PC-9 (cell line): ENCODE measurements around the gene OR2A2. TPM values are rescaled to one million over a fixed set of nuclear protein-coding genes. Genes with fewer than 3 reads are reported as not detected.

Source experiments
- BruUV-seq: library from RNA; stranded (reverse); fragments of 400-500 nt; replicated peaks from 2 replicates; lab custom pipeline; 2021; lab: Mats Ljungman, UMichigan
- CTCF ChIA-PET: fragments of 300-600 bp; sonication (Branson Sonifier 250); formaldehyde crosslinking; loops from one replicate; lab custom pipeline; 2022; ENCODE audit warnings: antibody characterized with exemption; lab: Charles Lee
- POLR2A ChIA-PET: fragments of 300-600 bp; sonication (Branson Sonifier 250); formaldehyde crosslinking; loops from one replicate; lab custom pipeline; 2022; ENCODE audit warnings: antibody characterized with exemption; ENCODE audit not compliant: unreplicated experiment; lab: Charles Lee
- DNase-seq, 2 experiments: peaks; one replicate each; pipeline versions ENCODE4 v3.0.0 to v3.0.0-alpha.2; 2015 to 2022; ENCODE audit warnings: mixed read lengths in 1 of 2
- H2AFZ ChIP-seq: fragments of 200-600 bp; sonication (generic); 2 replicates; pipeline ENCODE4 v1.8.1; 2017; ENCODE audit warnings: antibody characterized with exemption
- H3F3A ChIP-seq: fragments of 200-600 bp; sonication (generic); 2 replicates; pipeline ENCODE4 v1.8.1; 2017; ENCODE audit warnings: antibody characterized with exemption, mild to moderate bottlenecking, low read depth; ENCODE audit not compliant: insufficient read depth
- H3K27ac ChIP-seq: fragments of 200-600 bp; sonication (generic); 2 replicates; pipeline ENCODE4 v1.6.1; 2016; ENCODE audit warnings: mixed run types
- H3K27me3 ChIP-seq: fragments of 200-600 bp; sonication (generic); 2 replicates; pipeline ENCODE4 v1.6.1; 2016; ENCODE audit warnings: low read depth, mixed run types; ENCODE audit not compliant: insufficient read depth
- H3K36me3 ChIP-seq: fragments of 200-600 bp; sonication (generic); 2 replicates; pipeline ENCODE4 v1.6.1; 2016; ENCODE audit warnings: low read depth, mixed run types
- H3K4me1 ChIP-seq: fragments of 200-600 bp; sonication (generic); replicated peaks from 2 replicates; pipeline ENCODE4 v1.6.1; 2016; ENCODE audit warnings: mixed run types; ENCODE audit not compliant: insufficient read depth
- H3K4me2 ChIP-seq: fragments of 200-600 bp; sonication (generic); 2 replicates; pipeline ENCODE4 v1.6.1; 2017; ENCODE audit warnings: mixed run types
- H3K4me3 ChIP-seq: fragments of 200-600 bp; sonication (generic); 2 replicates; pipeline ENCODE4 v1.6.1; 2016; ENCODE audit warnings: mixed run types
- H3K79me2 ChIP-seq: fragments of 200-600 bp; sonication (generic); 2 replicates; pipeline ENCODE4 v1.6.1; 2017; ENCODE audit warnings: low read depth, mixed run types
- H3K9me2 ChIP-seq: fragments of 200-600 bp; sonication (generic); 2 replicates; pipeline ENCODE4 v1.8.1; 2017; ENCODE audit warnings: mild to moderate bottlenecking; ENCODE audit not compliant: insufficient read depth
- H3K9me3 ChIP-seq: fragments of 200-600 bp; sonication (generic); 2 replicates; pipeline ENCODE4 v1.8.1; 2016; ENCODE audit warnings: low read depth; ENCODE audit not compliant: insufficient read depth
- H4K20me1 ChIP-seq: fragments of 200-600 bp; sonication (generic); 2 replicates; pipeline ENCODE4 v1.8.1; 2017; ENCODE audit not compliant: insufficient read depth
- CTCF ChIP-seq: fragments of 200-600 bp; sonication (generic); conservative IDR thresholded peaks from 2 replicates; pipeline ENCODE4 v1.6.1; 2017; ENCODE audit warnings: mixed run types, antibody characterized with exemption, mild to moderate bottlenecking, moderate library complexity
- EZH2 ChIP-seq: fragments of 200-600 bp; sonication (generic); IDR thresholded peaks from 2 replicates; pipeline ENCODE4 v1.8.0; 2017; ENCODE audit warnings: antibody characterized with exemption, low read depth
- intact Hi-C: fragments of 100-400 bp; cut with micrococcal nuclease; formaldehyde crosslinking; loops from one replicate; pipeline ENCODE4 v1.10.0; 2022; ENCODE audit not compliant: unreplicated experiment
- total RNA-seq: library from RNA; stranded (reverse); gene quantifications from 2 replicates; pipeline ENCODE4 v1.2.3, GENCODE V29; 2021

OR2A2 gene
- total RNA-seq, 1 experiment from 2014 or later, result not detected

DNA sequence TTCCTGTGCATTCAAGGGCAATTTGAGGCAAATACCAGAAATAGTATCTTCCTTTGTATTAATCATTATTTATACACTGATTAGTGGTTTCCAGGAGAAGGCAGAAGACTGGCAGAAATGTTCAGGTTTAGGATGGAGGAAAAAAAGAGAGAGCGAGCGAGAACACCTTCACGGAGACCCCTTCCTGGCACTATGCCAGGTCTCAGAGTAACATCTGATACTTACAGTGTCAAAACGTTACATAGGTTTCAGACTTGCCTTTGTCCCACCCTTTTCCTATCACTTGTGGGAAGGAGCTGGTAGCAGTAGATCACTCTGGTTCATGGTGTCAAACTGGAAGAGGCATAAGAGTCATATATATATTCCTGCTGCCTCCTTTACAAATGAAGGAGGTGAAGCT, 22.7 kb upstream of the OR2A2 start:
- no peaks in the 10 kb centered on the region for H3K4me1 ChIP-seq
- POLR2A ChIA-PET, result no interaction called here
- no peaks in the 10 kb centered on the region for H3K36me3 ChIP-seq
- H3K9me2 ChIP-seq, result no peaks in the 10 kb centered on the region
- CTCF ChIA-PET, result no interaction called here
- DNase-seq, result no peak
- H3F3A ChIP-seq, result no peaks in the 10 kb centered on the region
- TF ChIP-seq EZH2, result no peak
- no peak for TF ChIP-seq CTCF
- 0 out of 2 replicates have a peak, but pooled peaks cover 4% of the 10 kb centered on the region for H3K9me3 ChIP-seq
- no TSS peak for BruUV-seq
- H3K4me3 ChIP-seq, result no peak overlapping the region
- intact Hi-C loops, result no loop called here
- H2AFZ ChIP-seq, result no peak overlapping the region
- H3K79me2 ChIP-seq, result no peaks in the 10 kb centered on the region
- H3K4me2 ChIP-seq, result no peak overlapping the region
- no peaks in the 10 kb centered on the region; the same call in 1 of the 2 replicates for H4K20me1 ChIP-seq
- H3K27ac ChIP-seq, result no peak overlapping the region
- H3K27me3 ChIP-seq, result no peaks in the 10 kb centered on the region

DNA sequence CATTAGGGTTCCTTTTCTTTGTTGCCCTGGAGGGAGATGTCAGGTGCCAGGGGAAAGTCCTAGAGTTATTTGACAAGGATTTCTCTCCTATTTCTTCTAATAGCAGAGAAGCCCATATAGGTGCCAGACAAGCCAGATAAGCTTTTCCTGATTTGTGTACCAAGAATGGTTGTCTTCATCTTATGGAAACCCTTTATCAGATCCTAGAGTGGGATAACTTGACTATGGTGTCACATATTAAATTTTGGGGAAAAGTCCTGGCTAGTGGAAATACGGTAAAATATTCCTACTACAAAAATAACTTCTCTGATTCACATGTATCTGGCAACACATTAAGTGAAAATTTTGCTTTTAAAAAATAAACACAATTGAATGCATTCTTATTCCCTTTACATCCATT, 22.2 kb upstream of the OR2A2 start:
- no TSS peak for BruUV-seq
- TF ChIP-seq EZH2 (no peak), CTCF (no peak)
- no peaks in the 10 kb centered on the region for H3K36me3 ChIP-seq
- intact Hi-C loops, result no loop called here
- DNase-seq, result no peak
- ChIA-PET POLR2A (no interaction called here), CTCF (no interaction called here)
- no peaks in the 10 kb centered on the region; the same call in 1 of the 2 replicates for H4K20me1 ChIP-seq
- H2AFZ ChIP-seq, result no peak overlapping the region
- no peaks in the 10 kb centered on the region for H3K27me3 ChIP-seq
- no peaks in the 10 kb centered on the region for H3K79me2 ChIP-seq
- H3F3A ChIP-seq, result no peaks in the 10 kb centered on the region
- H3K9me2 ChIP-seq, result no peaks in the 10 kb centered on the region; the same call in 1 of the 2 replicates
- no peak overlapping the region for H3K4me2 ChIP-seq
- H3K4me3 ChIP-seq, result no peak overlapping the region
- H3K27ac ChIP-seq, result no peak overlapping the region
- H3K4me1 ChIP-seq, result no peaks in the 10 kb centered on the region
- 0 out of 2 replicates have a peak, but pooled peaks cover 4% of the 10 kb centered on the region for H3K9me3 ChIP-seq

DNA sequence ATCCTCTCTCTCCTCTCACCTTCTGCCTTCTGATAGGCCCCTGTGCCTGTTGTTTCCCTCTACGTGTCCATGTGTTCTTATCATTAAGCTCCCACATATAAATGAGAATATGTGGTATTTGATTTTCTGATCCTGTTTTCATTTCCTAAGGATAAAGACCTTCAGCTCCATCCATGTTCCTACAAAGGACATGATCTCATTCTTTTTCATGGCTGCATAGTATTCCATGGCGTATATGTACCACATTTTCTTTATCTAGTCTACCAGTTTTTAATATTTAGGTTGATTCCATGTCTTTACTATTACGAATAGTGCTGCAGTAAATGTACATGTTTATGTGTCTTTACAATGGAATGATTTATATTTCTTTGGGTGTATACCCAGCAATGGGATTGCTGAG, 18.7 kb upstream of the OR2A2 start:
- Histone ChIP-seq H3F3A (no peaks in the 10 kb centered on the region), H2AFZ (no peak overlapping the region), H3K27me3 (no peaks in the 10 kb centered on the region), H3K4me1 (no peaks in the 10 kb centered on the region), H3K9me3 (0 out of 2 replicates have a peak, but pooled peaks cover 4% of the 10 kb centered on the region), H3K36me3 (no peaks in the 10 kb centered on the region), H3K9me2 (no peaks in the 10 kb centered on the region; the same call in 1 of the 2 replicates), H4K20me1 (no peaks in the 10 kb centered on the region; the same call in 1 of the 2 replicates), H3K27ac (no peak overlapping the region), H3K4me3 (no peak overlapping the region), H3K79me2 (no peaks in the 10 kb centered on the region), H3K4me2 (no peak overlapping the region)
- intact Hi-C loops, result no loop called here
- ChIA-PET CTCF (no interaction called here), POLR2A (interaction anchor here (0.6 kb wide), 1 partner anchor 1710 kb away, joined by 3 read pairs; no protein-coding TSS in a partner anchor)
- BruUV-seq, result no TSS peak
- TF ChIP-seq EZH2 (no peak), CTCF (no peak)
- DNase-seq, result no peak
